ENCODE data around the gene CFAP206.
A peak's percentile ranks its signal among the peaks of the same experiment; 100 is the strongest.

CFAP206 gene, protein sequence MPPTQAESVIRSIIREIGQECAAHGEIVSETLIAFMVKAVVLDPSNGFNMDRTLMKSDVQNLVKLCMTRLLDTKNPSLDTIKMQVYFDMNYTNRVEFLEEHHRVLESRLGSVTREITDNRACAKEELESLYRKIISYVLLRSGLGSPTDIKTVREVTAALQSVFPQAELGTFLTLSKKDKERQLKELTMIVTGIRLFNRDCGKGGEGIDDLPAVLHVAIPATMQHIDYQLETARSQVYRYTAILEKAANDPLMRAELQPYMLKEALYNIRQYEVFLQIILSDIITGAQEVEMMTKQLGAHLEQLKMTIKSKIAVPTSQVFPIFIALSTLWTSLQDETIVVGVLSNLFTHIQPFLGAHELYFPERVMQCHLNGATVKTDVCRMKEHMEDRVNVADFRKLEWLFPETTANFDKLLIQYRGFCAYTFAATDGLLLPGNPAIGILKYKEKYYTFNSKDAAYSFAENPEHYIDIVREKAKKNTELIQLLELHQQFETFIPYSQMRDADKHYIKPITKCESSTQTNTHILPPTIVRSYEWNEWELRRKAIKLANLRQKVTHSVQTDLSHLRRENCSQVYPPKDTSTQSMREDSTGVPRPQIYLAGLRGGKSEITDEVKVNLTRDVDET

DNA sequence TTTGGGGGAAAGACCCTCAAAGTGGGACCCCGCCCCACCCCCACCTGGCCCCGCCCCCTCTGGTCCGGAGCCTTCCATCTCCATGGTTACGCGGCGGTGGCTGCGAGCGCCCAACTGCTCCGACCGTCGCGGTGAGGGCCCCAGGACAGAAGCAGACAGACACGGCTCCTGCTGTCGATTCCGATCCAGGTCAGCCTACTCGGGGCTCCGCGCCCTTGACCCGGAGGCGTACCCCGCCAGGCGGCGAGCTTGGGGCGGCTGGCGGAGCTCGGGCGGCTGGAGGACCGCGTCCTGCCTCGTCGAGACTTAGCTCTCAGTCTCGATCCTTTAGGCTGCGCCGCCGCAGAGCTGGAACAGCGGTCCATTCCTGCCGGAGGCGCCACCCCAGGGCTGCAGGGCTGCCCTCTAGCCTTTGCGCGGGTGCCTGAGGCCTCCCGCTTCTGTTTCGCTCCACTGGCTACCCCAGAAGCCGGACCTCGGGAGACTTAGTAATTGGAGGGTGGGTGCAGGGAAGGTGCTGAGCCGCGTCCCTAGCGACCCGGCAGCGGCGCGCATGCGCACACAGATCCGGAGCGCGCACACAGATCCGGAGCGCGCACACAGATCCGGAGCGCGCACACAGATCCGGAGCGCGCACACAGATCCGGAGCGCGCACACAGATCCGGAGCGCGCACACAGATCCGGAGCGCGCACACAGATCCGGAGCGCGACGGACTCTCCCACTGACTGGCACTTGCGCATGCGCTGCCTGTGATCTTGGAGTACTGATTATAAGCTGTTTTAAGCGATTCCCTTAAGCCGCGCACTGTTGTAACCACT, at the start of gene CFAP206:
Gene CFAP206, plus strand, starts transcription at position 72 of the 820 bp plus-strand sequence. CDS start 1,868 bp downstream, outside the sequence.
- peak; percentile 19 to 91 (median 81) for DNase-seq

DNA sequence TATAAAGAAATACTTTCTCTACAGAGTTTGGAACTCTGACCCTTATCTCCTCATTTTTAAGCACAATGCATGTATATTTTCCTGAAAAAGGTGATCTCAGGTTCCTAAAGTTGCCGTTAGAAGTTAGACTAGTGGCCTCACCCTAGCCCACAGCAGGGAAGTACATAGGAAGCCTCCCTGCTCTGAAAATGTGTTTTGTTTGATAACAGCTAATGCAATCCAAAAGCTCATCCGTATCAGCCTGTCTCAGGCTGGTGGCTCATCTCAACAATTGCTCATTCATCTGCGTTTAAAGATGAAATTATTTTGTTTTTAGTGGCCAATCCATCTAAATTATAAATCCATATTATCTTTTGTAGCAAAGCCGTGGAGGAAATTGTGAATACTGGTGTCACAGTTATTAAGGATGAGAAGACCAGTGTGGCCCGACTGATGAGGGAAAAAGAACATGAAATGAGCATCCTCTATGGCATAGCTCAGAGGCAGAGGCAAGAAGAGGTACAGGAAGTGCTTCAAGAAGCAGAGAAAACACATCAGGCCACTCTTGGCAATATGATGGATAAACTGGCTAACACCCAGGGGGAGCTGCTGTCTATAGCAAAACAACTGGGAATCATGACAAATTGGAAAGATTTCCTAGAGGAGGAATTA, 43.0 kb upstream of the CFAP206 start:
- no peak for DNase-seq

GRCh38 chr6:87366072-87366827, 41.5 kb upstream of the CFAP206 start:
- DNase-seq: no peak

GRCh38 chr6:87366899-87367298, 40.9 kb upstream of the CFAP206 start:
- DNase-seq: no peak

- no peak for DNase-seq
These were observed 34.4 kb upstream of the CFAP206 start for GRCh38 chr6:87373377-87373776.

GRCh38 chr6:87375315-87375714, 32.5 kb upstream of the CFAP206 start:
- DNase-seq: no peak

GRCh38 chr6:87376643-87377042, 31.1 kb upstream of the CFAP206 start:
- no peak for DNase-seq

GRCh38 chr6:87378947-87379346, 28.8 kb upstream of the CFAP206 start:
- DNase-seq: no peak

- no peak for DNase-seq
These were observed 24.9 kb upstream of the CFAP206 start for GRCh38 chr6:87382861-87383260.

DNA sequence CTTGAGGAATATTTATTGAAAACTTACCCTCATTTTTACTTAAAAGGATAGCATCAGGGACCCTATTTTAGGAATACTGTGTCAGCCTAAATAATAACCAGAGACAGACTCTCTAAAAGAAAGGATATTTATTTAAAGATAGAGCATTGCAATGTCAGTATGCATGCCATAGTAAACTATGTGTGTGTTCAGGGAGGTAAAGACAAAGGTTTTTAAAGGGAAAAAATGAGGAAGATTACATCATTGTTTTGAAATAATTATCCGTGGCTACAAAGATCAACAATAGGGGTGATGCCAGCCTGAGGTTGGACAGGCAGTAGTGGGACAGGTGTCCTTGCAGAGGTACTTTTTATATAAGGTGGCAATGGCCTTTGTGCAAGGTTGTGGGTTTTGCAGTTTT, 23.7 kb upstream of the CFAP206 start:
- no peak for DNase-seq

- no peak for DNase-seq
These were observed 23.3 kb upstream of the CFAP206 start for GRCh38 chr6:87384449-87384848.

DNA sequence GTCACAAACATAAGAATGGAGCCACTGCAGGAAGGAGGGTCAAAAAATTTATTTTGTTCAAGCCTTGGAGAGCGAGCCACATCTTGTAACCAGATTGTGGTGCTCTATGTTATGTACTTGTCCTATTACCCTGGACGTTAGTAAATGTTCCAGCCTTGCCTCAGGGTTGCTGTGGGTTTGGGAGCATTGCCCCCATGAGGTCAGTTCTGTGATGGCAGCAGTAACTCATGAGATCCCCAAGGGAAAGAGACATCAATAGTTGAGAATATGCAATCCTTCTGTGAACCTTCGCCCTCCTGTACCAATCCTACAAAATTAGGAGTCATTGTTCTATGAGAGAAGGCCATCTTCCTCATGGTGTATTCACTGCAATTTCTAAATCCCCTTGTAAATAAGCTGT, 16.4 kb upstream of the CFAP206 start:
- DNase-seq: no peak

DNA sequence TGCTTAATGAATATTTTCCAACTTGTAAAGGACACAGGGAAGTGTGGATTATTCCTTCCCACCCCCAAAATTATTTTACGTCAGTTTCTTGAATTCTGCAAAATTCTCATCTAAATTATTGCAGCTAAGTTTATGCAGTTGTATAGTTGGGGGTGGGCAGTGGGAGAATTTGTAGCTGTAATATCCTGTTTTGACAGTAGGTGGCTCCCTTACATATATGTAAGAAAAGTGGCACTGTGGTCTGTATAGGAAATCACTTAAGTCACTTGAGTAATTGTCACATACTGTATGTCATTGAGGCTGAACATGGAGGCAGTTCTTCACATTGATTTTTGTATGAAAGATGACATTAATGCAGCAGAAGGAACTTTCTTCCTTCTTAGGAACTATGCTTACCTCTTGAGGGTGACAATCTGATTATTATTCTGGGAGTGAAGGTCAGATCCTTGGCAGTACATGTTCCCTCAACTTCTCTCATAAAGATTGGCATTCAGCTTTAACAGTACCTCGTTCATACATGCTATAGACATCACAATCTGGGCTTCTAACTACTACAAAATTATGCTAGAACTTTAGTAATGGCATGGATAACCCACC, 14.6 kb upstream of the CFAP206 start:
- DNase-seq: peak in 2 of 14 donors; percentile 7 to 20

DNA sequence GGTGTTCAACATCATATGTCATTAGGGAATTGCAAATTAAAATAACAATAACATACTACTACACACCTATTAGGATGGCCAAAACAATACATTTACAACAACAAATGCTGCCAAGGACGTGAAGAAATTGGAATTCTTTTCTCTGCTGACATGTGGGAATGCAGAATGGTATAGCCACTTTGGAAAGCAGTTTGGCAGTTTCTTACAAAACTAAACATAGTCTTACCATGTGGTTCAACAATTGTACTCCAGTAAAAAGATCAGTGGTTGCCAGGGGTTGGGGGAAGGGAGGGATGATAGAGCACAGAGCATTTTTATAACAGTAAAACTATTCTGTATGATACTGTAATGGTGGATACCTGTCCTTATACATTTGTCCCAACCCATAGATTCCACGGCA, 12.3 kb upstream of the CFAP206 start:
- no peak for DNase-seq

GRCh38 chr6:87396595-87397392, 11.0 kb upstream of the CFAP206 start:
- DNase-seq: no peak

DNA sequence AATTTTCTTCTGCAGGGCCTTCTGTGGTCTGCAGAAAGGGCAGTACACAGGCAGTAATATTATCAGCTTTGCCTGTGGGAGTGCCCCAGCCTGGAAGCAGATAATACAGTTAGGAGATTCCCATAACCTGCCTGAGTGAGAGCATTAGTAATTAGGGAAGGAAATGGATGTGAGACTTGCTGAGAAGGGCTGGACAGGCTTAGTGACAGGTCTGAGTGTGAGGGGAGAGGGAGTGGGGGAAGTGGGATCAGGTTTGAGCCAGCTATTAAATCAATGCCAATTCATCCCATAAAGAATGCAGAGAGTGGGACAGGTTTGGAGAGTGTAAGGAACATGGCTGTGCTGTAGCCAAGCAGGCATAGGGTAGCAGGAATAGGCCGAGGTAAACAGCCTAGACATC, 10.1 kb upstream of the CFAP206 start:
- DNase-seq: no peak

DNA sequence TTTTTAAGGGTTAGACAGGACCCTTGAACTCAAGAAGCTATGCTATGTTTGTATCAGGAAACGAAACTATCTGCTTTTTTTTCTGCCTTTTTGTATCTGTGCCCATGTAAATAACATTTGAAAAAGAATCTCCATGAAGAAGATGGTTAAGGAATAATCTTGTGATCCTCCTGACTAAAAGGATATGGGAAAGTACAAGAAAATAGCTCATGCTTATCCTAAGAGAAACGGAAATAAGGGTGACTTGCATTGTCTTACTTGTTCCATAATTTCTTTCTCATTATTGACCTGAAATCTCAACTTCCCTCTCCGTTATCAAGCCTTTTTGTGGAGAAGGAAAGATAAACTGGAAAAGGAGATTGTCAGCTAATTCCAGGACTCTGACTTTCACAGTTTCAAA, 5.9 kb upstream of the CFAP206 start:
- DNase-seq: no peak

GRCh38 chr6:87407561-87407900, 241 bp upstream of the CFAP206 start:
- DNase-seq: peak in 2 of 14 donors; percentile 61 to 70

- DNase-seq: no peak
These were observed 966 bp downstream of the CFAP206 start for GRCh38 chr6:87408721-87409155.

- DNase-seq: no peak
These were observed 11.5 kb downstream of the CFAP206 start for GRCh38 chr6:87419266-87419665.

DNA sequence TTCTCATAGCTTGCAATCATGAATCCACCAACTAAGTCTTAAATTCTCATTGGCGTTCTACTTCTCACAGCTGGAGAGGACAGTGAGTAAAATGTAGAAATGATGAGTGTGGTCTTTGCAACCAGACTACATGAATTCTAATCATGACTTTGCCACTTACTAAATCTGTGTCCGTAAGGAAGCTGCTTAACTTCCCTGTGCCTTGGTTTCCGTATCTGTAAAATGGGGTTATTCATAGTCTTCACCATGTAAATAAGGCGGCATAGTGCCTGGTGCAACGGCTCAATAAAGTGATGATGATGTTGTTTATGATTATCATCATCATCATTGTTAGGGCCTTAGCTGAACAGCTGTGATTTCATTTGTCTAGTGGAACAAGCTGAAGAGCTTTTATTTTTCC, 12.6 kb downstream of the CFAP206 start:
- DNase-seq: no peak
